K562 (cell line): ENCODE measurements around the gene RRH. TPM values are rescaled to one million over a fixed set of nuclear protein-coding genes. Genes with fewer than 3 reads are reported as not detected.

Source experiments
- MGA ChIP-seq: fragments of 450-650 bp; IDR thresholded peaks from 2 replicates; pipeline ENCODE4 v1.6.1; 2016; ENCODE audit warnings: mild to moderate bottlenecking, moderate library complexity
- MYBL2 ChIP-seq, 2 experiments: fragments of 450-650 bp in 1 of 2; sonication (generic) in 1 of 2; formaldehyde crosslinking in 1 of 2; IDR thresholded peaks; 2 replicates each; pipeline versions ENCODE4 v1.6.1 to v1.8.1; 2017 to 2022; ENCODE audit warnings: borderline replicate concordance in 1 of 2, inconsistent platforms in 1 of 2, low read depth in 1 of 2, mild to moderate bottlenecking in 1 of 2, missing genetic modification reagents in 1 of 2, moderate library complexity in 1 of 2
- SIX5 ChIP-seq, 2 experiments: IDR thresholded peaks; 2 replicates each; pipeline ENCODE4 v1.6.1; 2011; ENCODE audit warnings: low read length in 2 of 2, borderline replicate concordance in 1 of 2, low read depth in 1 of 2, mild to moderate bottlenecking in 1 of 2, moderate library complexity in 1 of 2; ENCODE audit not compliant: insufficient read depth in 1 of 2
- polyA plus RNA-seq, 8 experiments: library from polyadenylated mRNA; depleted of rRNA in 4 of 8; stranded (reverse) in 5 of 8; unstranded in 3 of 8; fragments of >200 nt; fragmentation: Nextera tagmentation in 2 of 8; fragmentation: Illumina TruSeq in 1 of 8; extraction: Ambion mirVana in 2 of 8; extraction: Trizol in 1 of 8; gene quantifications; 2 replicates each; pipeline versions ENCODE4 v1.2.1 to v1.2.3, GENCODE V29; 2011 to 2014; ENCODE audit warnings: inconsistent platforms in 1 of 8, missing spikeins in 1 of 8
- total RNA-seq, 7 experiments: library from RNA; depleted of rRNA in 6 of 7; stranded (reverse); fragments of >200 nt in 6 of 7; fragmentation: Illumina TruSeq in 2 of 7; extraction: Trizol in 2 of 7; gene quantifications; 2 replicates each; pipeline versions ENCODE4 v1.2.1 to v1.2.3, GENCODE V29; 2011 to 2021; ENCODE audit warnings: low replicate concordance in 1 of 7

The RRH gene
- total and polyA plus RNA-seq, 9 of the 15 experiments (the other 6 are each of a cell fraction or from before 2014, with no cell fraction given): 0.04 to 0.31 (median 0.12) TPM; not detected in 3

- TF ChIP-seq MGA (no peak), MYBL2 (IDR thresholded peaks at IDR 0.05; ENCODE audit: low read depth) (peak; percentile 57), MYBL2 (CRISPR knock-in tag; IDR thresholded peaks at IDR 0.05; ENCODE audit: borderline replicate concordance) (no peak), SIX5 (IDR thresholded peaks at IDR 0.05; ENCODE audit: borderline replicate concordance in 1 of 2, insufficient read depth in 1 of 2, low read depth in 1 of 2, low read length in 2 of 2) (no peak)
These were observed 16.1 kb upstream of the RRH start (continued) for GRCh38 chr4:109811707-109812106.
